ENCODE results near the gene IL10.

IL10 gene

DNA sequence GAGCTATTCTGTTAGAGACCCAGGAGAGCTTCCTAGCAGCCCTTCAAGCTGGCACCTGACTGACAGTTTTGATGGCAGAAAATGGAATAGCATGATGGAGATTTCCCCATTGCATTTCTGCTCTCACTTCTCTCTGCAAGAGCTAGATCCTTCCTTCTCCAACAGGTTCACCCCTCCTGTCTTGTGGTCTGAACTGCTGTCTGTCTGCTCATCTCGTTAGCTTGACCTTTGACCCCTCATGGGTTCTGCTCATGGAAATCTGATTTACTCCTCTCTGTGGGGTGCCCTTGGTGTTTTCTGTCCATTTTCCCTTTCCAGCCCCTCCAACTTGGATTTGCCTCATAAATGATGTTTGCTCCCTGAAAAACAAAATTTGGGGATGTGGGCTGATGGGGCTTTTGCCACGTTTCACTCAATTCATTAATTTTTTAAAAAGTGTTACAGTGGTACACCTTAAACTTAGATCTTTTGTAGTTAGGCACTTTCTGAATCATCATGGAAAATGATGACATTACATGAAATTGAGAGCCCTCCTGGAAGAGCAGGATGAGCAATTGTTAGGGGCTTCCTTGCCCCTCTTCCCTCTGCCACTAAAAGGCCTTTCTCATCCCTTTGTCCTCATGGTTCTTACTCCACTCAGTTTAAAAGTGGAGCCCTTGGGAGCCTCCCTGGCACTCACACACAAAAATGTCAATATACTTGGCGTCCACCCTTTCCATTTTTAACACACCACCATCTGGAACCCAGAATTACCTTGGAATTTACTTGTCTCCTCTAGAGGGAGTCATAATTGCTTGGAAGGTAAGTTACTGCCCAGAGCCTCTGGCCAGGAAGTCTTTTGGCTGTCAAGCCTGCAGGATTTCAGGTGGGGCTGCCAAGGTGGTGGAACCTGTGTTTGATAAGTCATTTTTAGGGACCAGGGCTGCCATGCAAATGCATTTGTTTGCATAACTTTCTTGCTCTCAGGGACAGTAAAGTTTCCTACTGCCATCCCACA, 33.6 kb downstream of the IL10 start:
- DNase-seq (ENCODE audit: extremely low spot score, insufficient read length, low read depth): no peak
- FAIRE-seq: no peak

DNA sequence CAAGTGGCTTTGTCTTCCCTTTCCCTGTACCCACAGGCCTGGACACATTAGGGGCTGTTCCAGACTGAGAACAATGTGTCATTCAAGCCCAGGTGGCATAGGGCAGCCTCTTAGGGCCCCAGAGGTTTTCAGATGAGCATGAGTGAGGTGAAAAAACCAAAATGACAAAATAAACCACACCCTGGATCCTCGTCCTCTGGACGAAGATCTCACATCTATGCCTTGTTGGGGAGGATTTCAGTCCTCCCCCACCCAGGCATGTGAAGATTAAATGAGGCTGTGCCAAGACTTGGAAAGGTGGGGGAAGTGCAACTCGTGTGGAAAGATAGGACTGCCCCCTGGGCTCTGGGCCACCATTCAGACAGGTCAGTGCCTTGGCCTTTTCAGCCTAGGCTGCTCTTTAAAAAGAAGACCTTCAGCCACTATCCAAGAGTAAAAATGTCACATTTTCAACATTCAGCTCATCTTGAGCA, 34.5 kb downstream of the IL10 start:
- FAIRE-seq (no peak), DNase-seq (ENCODE audit: extremely low spot score, insufficient read length, low read depth) (no peak)

DNA sequence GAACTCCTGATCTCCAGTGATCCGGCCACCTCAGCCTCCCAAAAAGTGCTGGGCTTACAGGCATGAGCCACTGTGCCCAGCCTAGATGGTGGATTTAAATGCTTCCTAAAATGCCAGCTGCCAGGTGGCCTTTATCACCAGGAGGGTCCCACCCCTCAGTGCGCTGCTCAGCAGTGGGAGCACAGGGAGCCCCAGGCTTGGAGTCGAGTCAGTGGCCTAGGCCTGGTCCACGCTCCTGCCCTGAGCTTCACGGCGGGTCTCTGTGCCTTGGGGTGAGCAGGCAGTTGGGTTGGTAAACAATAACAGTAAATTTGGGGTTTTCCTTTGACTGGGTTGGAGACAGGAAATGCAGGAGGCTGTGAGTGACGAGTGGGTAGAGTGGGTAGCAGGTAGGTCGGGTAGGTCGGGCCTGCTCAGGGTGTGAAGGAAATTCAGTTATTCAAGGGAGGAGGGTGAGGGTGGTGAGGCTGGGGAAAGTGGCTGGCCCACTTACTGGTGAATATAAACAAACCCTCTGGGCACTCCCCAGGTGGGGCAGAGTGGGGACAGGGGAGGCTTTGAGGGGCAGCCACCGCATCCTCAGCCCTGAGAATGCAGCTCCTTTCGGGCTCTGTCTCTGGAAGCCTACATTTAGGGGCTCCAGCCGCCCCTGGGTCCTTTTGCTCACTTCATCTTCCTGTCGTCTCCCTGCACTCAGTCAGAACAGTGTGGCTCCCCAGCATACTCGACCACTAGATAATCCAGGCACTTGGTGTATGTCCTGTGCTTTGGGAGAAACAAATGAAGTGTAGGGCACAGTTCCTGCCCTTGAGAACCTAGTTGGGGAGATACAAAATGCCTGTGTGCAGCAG, 35.2 kb downstream of the IL10 start:
- no peak for FAIRE-seq
- DNase-seq (ENCODE audit: extremely low spot score, insufficient read length, low read depth): no peak

DNA sequence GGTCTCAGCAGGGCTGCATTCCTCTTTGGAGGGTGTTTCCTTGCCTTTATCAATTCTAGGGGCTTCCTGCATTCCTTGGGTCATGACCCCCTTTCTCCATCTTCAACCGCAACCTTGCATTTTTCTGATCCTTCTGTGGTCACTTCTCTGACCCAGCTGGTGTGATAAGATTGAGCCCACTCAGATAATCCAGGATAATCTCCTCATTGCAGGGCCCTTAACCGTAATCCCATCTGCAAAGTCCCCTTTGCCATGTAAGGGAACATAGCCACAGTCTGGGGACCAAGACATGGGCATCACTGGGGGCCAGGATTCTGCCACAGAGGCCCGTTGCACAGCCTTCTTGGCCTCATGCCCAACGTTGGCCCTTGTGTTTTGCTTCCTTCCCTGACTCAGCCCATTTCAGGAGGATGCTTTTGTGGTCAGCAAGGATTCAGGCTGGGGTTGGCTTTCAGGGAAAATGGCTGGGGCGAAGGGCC, 36.7 kb downstream of the IL10 start:
- no peak for FAIRE-seq
- DNase-seq (ENCODE audit: extremely low spot score, insufficient read length, low read depth): no peak

DNA sequence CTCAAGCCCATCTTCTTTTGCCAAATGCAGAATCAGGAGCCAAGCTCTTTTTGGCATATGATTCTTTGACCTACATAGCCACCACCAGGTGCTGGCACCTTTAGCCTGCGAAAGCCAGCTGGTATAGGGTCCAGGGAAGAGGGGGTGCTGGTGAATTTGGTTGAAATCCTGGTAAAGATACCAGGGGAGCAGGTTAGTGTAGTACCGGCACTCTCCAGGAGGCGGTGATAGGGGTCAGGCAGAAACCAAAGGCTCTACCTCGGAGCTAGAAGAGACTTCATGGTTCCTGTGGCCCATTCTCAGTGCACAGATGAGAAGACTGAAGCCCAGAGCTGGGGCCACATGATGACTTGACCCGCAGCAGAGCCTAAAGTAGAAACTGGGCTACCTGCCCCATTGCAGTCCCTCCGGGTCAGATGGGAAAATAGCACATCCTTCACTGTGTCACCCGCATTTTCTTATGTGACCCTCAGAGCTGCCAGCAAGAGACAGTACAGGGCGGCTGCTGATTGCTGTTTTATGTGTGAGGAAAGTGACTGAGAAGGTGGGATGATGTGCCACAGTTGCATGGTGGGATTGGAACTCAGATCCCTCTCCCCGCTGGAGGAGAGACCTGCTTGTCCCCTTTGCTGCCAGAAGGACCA, 37.7 kb downstream of the IL10 start:
- peak; percentile 52 for DNase-seq (ENCODE audit: extremely low spot score, insufficient read length, low read depth)
- FAIRE-seq: peak; percentile 86

DNA sequence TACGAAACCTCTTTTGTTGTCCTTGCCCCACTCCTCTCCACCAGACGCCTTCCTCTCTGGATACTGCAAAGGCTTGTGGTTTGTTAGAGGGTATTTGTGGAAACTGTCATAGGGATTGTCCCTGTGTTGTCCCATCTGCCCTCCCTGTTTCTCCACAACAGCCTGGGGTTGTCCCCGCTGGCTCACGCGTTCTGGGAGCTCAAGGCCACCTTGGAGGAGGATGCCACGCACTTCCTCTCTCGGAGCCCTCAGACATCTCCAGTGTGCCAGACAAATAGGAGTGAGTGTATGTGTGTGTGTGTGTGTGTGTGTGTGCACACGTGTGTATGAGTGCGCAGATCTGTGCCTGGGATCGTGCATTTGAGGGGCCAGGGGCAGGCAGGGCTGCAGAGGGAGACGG, 39.3 kb downstream of the IL10 start:
- FAIRE-seq (no peak), DNase-seq (ENCODE audit: extremely low spot score, insufficient read length, low read depth) (no peak)

DNA sequence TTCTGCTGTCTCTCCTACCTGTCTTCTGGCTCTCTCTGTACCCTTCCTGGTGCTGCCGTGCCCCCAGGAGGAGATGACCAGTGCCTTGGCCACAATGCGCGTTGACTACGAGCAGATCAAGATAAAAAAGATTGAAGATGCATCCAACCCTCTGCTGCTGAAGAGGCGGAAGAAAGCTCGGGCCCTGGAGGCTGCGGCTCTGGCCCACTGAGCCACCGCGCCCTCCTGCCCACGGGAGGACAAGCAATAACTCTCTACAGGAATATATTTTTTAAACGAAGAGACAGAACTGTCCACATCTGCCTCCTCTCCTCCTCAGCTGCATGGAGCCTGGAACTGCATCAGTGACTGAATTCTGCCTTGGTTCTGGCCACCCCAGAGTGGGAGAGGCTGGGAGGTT, 39.8 kb downstream of the IL10 start:
- FAIRE-seq (no peak), DNase-seq (ENCODE audit: extremely low spot score, insufficient read length, low read depth) (no peak)

DNA sequence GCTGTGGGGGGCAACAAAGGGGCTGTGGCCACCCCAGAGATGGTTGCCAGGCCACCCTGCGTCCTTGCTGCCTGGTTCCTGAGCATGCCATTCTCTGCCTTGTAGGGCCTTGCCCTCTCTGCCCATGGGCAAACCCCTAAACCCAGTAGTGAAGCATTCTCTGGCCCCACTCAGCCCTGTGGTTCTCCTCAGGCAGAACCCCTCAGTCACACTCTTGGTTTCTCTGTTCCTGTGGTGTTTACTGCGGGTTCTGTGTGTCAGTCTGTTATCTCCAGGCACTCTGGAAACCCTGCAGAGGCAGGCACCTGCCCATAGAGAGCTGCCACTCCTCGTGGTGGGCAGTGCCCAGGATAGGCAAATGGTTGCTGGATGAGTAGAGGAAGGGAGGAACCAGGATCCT, 42.8 kb downstream of the IL10 start:
- no peak for FAIRE-seq

DNA sequence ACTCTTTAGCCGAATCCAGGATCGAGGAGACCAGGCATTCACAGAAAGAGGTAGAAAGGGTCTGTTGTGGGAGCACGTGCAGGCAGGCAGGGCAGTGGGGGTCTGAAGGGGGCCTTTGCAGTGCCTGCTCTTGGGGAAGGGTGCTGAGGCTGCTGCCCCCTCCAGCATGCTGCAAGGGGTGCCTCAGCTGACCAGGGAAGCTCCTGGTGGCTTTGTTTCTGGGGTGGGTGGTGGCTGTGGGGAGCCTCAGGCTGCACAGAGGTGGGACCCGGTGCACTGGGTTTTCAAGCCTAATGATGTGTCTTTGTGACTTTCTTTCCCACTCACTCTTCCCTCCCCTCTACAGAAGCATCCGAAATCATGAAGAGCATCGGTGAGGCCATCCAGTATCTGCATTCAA, 43.2 kb downstream of the IL10 start:
- no peak for DNase-seq (ENCODE audit: extremely low spot score, insufficient read length, low read depth)
- no peak for FAIRE-seq

More for the DNA sequence above, 42.8 kb downstream of the IL10 start:
- DNase-seq (ENCODE audit: extremely low spot score, insufficient read length, low read depth): no peak

DNA sequence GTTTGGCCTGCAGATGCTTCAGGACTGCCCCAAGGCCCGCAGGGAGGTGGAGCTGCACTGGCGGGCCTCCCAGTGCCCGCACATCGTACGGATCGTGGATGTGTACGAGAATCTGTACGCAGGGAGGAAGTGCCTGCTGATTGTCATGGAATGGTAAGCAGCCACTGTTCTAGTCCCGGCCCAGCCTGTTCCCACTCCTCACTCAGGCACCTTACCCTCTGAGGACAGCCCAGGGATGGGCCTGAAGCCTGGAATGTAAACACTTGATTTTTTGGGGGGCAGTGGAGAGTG, 43.7 kb downstream of the IL10 start:
- no peak for FAIRE-seq

DNA sequence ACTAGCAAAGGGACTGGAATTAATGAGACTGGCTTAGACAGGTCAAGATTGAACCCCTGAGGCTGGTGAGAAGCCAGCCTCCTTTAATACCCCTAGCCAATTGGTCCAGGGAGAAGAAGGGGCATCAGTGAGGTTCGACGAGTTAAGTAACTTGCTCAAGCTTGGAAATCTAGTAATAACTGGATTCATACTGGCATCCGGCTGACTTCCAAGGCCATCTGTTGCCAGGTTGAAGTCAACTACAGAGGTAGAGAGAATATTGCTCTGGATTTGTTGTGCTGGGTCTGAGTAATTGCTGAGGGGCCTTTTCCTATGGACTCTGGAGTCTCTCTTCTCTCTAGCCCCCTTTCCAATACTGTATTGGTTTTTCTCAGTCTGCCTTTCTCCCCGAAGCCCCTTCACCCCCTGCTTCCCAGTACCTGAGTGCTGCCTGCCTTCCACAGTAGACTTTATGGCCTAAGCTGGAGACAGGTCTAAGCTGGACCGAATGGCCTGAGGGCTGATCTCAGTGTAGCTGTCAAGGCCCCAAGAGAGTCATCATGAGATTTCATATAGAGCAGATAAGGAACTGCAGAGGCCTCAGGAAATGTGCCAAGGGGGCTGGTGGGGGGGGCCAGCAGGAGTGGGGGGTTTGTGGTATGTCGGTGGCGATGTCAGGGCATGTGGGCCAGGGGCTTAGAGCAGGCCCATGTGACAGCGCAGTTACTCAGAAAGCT, 44.2 kb downstream of the IL10 start:
- FAIRE-seq (no peak), DNase-seq (ENCODE audit: extremely low spot score, insufficient read length, low read depth) (no peak)

More for the DNA sequence above, 43.7 kb downstream of the IL10 start:
- no peak for DNase-seq (ENCODE audit: extremely low spot score, insufficient read length, low read depth)

DNA sequence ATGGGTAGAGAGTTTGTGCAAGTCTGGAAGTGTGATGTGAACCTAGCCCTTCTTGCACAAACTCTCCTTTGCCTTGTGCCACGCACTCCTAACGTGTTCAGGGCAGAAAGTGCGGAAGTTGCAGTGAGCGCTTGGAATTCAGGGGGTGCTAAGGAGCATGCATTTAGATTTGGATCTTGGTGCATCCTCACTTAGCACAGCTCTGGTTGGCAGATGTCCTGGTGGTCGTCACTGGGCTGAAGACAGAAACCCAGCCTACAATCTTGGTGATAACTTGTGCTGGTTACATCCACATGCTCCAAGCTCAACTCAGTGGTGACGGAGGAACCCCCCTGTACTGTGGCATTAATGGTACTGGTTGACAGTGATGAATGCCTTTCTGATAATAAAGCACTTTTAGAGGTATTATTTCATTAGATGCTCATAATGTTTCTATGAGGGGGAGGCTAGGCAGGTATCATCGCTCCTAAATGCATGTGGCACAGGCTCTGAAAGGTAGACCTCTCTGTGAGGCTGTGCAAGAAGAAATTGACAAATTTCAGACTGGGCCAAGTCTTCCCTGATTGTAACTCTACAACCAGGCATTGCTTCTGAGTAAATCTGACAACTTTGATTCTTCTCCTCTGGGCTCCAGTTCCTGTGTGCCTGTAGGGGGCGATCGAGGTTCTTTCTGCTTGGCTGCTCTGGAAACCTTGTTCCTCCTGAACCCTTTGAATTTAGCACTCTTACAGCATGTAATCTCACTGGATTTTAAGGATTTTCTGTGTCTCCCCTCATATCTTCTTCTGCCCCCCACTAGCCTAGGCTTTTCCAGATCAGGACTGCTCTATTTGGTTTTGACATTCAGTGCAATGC, 47.0 kb downstream of the IL10 start:
- DNase-seq (ENCODE audit: extremely low spot score, insufficient read length, low read depth) (no peak), FAIRE-seq (peak; percentile 38)

DNA sequence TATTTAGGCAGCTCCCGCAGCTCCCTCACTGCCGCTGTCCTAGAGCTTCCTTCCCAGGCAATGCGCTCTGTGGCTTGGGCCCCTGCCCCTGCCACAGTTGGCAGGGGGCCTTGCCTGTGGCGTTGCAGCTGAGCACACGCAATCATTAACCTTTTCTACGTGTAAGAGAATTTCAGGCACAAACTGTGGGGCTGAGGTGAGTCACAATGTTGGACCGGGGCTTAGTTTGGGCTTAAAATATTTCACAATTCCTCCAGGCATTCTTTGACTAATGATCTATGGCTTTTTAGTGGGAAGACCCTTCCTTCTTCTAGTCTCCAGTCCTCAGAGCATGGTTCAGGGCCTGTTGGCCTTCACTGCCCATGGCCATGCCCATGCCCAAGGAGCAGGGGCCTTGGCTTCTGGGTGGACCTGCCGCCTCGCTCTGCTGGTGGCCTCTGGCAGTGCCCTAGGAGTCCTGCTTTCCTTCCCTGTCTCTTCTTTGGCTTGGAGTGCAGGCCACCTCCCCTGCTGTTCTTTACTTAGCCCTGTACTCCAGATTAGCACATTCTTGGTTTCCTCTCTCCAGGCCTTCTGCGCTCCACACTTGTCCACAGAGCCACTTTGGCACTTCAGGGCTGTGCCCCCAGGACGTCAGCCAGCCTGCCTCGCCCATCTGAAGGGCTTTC, 48.4 kb downstream of the IL10 start:
- DNase-seq (ENCODE audit: extremely low spot score, insufficient read length, low read depth): no peak
- no peak for FAIRE-seq

DNA sequence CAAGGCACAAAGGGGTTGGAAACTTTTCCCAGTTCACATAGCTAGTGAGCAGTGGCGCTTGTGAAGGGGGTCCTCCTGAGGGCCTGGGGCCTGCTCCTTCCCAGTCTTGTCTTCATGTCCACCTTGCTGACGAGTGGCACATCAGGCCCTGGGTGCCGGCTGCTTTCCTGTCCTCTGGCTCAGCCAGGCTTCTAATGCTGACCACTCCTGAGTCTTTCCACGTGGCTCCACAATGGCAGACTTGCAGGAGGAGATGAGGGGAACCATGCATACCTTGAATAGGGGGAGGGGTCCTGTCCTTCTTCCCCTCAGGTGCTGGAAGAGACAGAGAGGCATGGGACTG, 48.9 kb downstream of the IL10 start:
- DNase-seq (ENCODE audit: extremely low spot score, insufficient read length, low read depth): no peak
- FAIRE-seq: no peak

DNA sequence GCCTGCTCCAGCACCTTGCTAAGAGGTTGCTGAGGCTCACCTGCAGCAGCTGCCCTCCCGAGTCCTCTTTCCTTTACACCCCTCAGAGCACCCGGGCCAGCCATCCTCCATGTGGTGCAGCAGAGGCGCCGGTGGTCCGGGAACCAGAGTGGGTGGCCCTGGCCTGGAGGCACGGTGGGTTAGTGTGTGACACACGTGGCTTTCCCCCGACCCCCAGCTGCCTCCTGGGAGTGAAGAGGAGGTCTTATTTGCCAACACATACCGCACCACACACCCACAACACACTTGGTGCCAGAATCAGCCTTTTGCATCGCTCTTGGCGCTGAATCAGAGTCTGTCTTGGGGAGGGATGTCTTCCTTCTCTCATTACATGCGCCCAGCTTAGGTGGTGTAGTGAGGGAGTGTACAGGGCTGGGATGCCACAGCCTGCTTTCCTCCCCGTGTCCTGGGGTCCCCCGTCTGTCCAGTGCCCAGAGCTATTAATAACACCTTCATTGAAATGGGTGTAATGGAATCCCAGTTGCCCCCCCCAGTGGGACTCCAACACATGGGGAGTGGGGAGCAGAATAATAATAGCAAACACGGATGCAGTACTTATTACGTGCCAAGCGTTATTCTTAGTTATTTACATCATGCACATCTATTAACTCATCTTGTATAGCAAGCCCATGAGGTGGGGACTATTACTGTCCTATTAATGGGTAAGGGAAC, 49.4 kb downstream of the IL10 start:
- no peak for FAIRE-seq
- DNase-seq (ENCODE audit: extremely low spot score, insufficient read length, low read depth): no peak

DNA sequence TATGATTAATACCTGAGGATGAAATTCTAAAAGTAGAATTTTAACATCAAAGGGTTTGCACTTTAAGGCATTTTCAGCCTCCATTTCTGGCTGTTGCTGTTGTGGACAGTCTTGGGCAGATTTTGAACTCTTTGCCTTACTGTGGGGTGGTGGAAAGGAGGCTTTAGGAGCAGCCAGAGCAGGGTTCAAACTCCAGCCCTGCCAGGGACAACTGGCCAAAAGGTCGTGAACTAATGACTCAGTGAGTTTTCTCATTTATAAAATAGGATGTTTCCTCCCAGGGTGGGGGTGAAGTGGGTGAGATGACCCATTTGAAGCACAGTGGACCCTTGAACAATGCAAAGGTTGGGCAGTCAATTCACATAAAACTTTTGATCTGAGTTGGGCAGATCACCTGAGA, 50.8 kb downstream of the IL10 start:
- no peak for DNase-seq (ENCODE audit: extremely low spot score, insufficient read length, low read depth)
- FAIRE-seq: no peak

DNA sequence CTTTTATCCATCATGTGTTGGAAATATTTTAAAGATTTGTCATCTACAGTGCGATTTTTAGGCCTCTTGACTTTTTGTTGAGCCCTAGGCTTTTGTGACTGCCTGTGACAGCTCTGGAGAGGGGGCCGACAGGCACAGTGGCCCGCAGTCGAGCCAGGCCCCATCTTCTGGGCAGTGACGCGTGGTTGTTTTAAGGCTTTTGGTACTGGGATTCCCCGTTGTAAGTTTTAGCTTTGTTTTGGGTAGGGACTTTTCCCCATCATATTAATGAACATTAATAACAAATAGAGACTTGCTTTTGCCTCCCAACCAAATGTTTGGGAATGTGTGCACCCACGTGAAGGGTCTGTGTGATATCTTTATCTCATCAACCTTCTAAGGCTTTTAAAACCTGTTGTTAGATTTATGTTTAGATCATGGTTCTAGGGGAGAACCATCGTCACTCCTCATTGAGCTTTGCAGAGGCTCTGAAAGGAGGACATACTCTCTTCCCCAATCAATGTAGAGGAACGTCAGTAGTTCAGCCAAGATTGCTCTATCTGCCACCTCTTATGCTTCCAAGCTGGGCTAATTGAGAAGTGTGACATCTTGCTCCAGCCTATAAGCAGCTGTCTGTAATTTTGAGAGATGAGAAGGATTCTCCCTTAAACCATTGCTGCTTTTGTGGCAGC, 53.0 kb downstream of the IL10 start:
- no peak for DNase-seq (ENCODE audit: extremely low spot score, insufficient read length, low read depth)
- peak; percentile 53 for FAIRE-seq

DNA sequence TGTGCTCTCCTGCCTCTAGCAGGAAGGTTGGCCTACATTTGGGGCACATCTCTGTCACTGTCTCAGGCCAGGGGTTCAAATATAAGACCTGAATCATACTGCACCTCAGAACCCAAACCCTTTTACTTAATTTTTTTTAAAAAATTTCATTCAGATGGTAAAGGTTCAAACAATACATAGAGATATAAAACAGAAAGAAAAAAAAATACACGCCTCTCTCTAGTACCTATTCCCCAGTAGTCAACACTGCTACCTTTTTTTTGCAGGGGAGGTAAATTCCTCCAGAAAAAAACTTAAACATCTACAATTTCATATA, 54.7 kb downstream of the IL10 start:
- FAIRE-seq: no peak
- no peak for DNase-seq (ENCODE audit: extremely low spot score, insufficient read length, low read depth)

Data from GM18507 (cell line).